Activated CD8-positive, alpha-beta memory T cell treated with anti-CD3 and anti-CD28 coated beads, Interleukin-2, amount 10 ng/mL, durations not matched to agents 7 days and 5 days (primary cell): ENCODE results near the gene CBY1. TPM values are rescaled to one million over a fixed set of nuclear protein-coding genes. Genes with fewer than 3 reads are reported as not detected.

ENCODE experiments used
- total RNA-seq, 2 experiments: library from RNA; stranded (reverse); gene quantifications; one replicate each; pipeline ENCODE4 v1.2.3, GENCODE V29; 2021

CBY1 gene
- total RNA-seq, 2 experiments from 2014 or later: 11.2 to 12.0 TPM

Other genes with a start within 250 kb of the CBY1 start
- not detected for gene KCNJ4, start 201.4 kb upstream of the CBY1 start, total RNA-seq
- gene KDELR3, start 188.5 kb upstream of the CBY1 start, total RNA-seq: 1 to 10 TPM in 1 of 2 experiments, under 1 TPM in 1; 0.23 to 1.2 TPM
- gene DDX17, start 150.3 kb upstream of the CBY1 start, total RNA-seq: 100 to 1,000 TPM; 452 to 527 TPM
- gene DMC1, start 86.5 kb upstream of the CBY1 start, total RNA-seq: 10 to 100 TPM; 13.6 to 16.9 TPM
- gene FAM227A, start 246 bp upstream of the CBY1 start, total RNA-seq: under 1 TPM; 0.12 to 0.40 TPM
- 10 to 100 TPM; 61.1 to 94.9 TPM for gene TOMM22, start 25.3 kb downstream of the CBY1 start, total RNA-seq
- gene JOSD1, start 44.3 kb downstream of the CBY1 start, total RNA-seq: 10 to 100 TPM; 74.0 to 77.0 TPM
- gene GTPBP1, start 49.3 kb downstream of the CBY1 start, total RNA-seq: 100 to 1,000 TPM; 116 to 146 TPM
- 100 to 1,000 TPM; 320 to 412 TPM for gene SUN2, start 99.4 kb downstream of the CBY1 start, total RNA-seq
- 1 to 10 TPM; 8.2 to 8.9 TPM for gene DNAL4, start 137.5 kb downstream of the CBY1 start, total RNA-seq
- 1 to 10 TPM in 1 of 2 experiments, under 1 TPM in 1; 0.96 to 2.4 TPM for gene NPTXR, start 187.4 kb downstream of the CBY1 start, total RNA-seq
- gene CBX6, start 215.6 kb downstream of the CBY1 start, total RNA-seq: 100 to 1,000 TPM in 1 of 2 experiments, 10 to 100 TPM in 1; 73.1 to 124 TPM